ENCODE data around the gene TNIK.

GRCh38 chr3:171443211-171443957 lies 16.8 kb downstream of the TNIK start:
- TF ChIP-seq EZH2 (IDR thresholded peaks at IDR 0.05; ENCODE audit: borderline replicate concordance, low read depth, low read length, poor library complexity, severe bottlenecking) (no peak), CTCF (conservative IDR thresholded peaks at IDR 0.05; ENCODE audit: low read depth, low read length) (no peak)

Data from A673 (cell line).